ENCODE data around the gene MAP4K4. TPM values are rescaled to one million over a fixed set of nuclear protein-coding genes. Genes with fewer than 3 reads are reported as not detected.
"Not testable (repeated sequence)": the region's sequence is repeated elsewhere in the genome, so short reads cannot be mapped to it uniquely, and the experiment has no call there.

The MAP4K4 gene
- total and polyA plus RNA-seq, 2 experiments from 2014 or later: 59.1 to 84.4 TPM

DNA sequence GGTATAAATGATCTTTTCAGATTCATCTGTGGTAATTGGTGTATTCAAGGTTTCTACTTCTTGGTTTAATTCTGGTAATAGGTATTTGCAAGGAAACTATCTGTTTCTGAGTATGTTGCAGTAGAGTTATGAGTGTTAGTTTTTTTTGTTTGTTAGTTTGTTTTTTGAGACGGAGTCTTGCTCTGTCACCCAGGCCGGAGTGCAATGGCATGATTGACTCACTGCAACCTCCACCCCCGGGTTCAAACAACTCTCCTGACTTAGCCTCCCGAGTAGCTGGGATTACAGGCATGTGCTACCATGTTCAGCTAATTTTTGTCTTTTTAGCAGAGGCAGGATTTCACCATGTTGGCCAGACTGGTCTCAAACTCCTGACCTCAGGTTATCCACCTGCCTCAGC is 233.3 kb downstream of the MAP4K4 start:
- H4K20me1 ChIP-seq (ENCODE audit: insufficient read depth, poor library complexity, severe bottlenecking): no peaks in the 10 kb centered on the region
- H3K27me3 ChIP-seq: no peaks in the 10 kb centered on the region
- no peak overlapping the region for H2AFZ ChIP-seq
- H3K4me1 ChIP-seq (ENCODE audit: insufficient read depth): no peaks in the 10 kb centered on the region
- no peaks in the 10 kb centered on the region for H3K9me2 ChIP-seq (replicated peaks; ENCODE audit: insufficient read depth)
- WGBS (ENCODE audit: low lambda C conversion rate, missing lambda C conversion rate): 87% methylated on average over 4 of the region's 4 CpGs
- no peak overlapping the region for H3K27ac ChIP-seq
- H3K79me2 ChIP-seq: no peaks in the 10 kb centered on the region
- H3K9me3 ChIP-seq (ENCODE audit: low read depth): no peaks in the 10 kb centered on the region
- no peak for DNase-seq (ENCODE audit: low spot score)
- TF ChIP-seq EZH2 (IDR thresholded peaks at IDR 0.05; ENCODE audit: borderline replicate concordance) (no peak), EZH2phosphoT487 (IDR thresholded peaks at IDR 0.05; ENCODE audit: low read depth, severe bottlenecking, unreplicated experiment) (no peak)
- TF ChIP-seq, protein P1, sequence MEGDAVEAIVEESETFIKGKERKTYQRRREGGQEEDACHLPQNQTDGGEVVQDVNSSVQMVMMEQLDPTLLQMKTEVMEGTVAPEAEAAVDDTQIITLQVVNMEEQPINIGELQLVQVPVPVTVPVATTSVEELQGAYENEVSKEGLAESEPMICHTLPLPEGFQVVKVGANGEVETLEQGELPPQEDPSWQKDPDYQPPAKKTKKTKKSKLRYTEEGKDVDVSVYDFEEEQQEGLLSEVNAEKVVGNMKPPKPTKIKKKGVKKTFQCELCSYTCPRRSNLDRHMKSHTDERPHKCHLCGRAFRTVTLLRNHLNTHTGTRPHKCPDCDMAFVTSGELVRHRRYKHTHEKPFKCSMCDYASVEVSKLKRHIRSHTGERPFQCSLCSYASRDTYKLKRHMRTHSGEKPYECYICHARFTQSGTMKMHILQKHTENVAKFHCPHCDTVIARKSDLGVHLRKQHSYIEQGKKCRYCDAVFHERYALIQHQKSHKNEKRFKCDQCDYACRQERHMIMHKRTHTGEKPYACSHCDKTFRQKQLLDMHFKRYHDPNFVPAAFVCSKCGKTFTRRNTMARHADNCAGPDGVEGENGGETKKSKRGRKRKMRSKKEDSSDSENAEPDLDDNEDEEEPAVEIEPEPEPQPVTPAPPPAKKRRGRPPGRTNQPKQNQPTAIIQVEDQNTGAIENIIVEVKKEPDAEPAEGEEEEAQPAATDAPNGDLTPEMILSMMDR (IDR thresholded peaks at IDR 0.05; ENCODE audit: poor library complexity): no peak
- H3K4me3 ChIP-seq: no peak overlapping the region
- H3K36me3 ChIP-seq (replicated peaks; ENCODE audit: insufficient read depth, low read depth): no peaks in the 10 kb centered on the region
- H3K4me2 ChIP-seq: no peak overlapping the region

GRCh38 chr2:101931402-101931801 is 233.9 kb downstream of the MAP4K4 start:
- Histone ChIP-seq H4K20me1 (ENCODE audit: insufficient read depth, poor library complexity, severe bottlenecking) (no peaks in the 10 kb centered on the region), H3K4me2 (no peak overlapping the region), H3K27ac (no peak overlapping the region), H3K9me2 (replicated peaks; ENCODE audit: insufficient read depth) (no peaks in the 10 kb centered on the region), H3K27me3 (no peaks in the 10 kb centered on the region), H3K79me2 (no peaks in the 10 kb centered on the region), H3K9me3 (ENCODE audit: low read depth) (no peaks in the 10 kb centered on the region), H3K4me1 (ENCODE audit: insufficient read depth) (no peaks in the 10 kb centered on the region), H2AFZ (no peak overlapping the region), H3K4me3 (no peak overlapping the region), H3K36me3 (replicated peaks; ENCODE audit: insufficient read depth, low read depth) (no peaks in the 10 kb centered on the region)
- 52% methylated on average over 3 of the region's 3 CpGs for WGBS (ENCODE audit: low lambda C conversion rate, missing lambda C conversion rate)
- TF ChIP-seq EZH2phosphoT487 (IDR thresholded peaks at IDR 0.05; ENCODE audit: low read depth, severe bottlenecking, unreplicated experiment): no peak
- no peak for TF ChIP-seq EZH2 (IDR thresholded peaks at IDR 0.05; ENCODE audit: borderline replicate concordance)
- TF ChIP-seq, protein P1 (IDR thresholded peaks at IDR 0.05; ENCODE audit: poor library complexity): no peak
- DNase-seq (ENCODE audit: low spot score): no peak

DNA sequence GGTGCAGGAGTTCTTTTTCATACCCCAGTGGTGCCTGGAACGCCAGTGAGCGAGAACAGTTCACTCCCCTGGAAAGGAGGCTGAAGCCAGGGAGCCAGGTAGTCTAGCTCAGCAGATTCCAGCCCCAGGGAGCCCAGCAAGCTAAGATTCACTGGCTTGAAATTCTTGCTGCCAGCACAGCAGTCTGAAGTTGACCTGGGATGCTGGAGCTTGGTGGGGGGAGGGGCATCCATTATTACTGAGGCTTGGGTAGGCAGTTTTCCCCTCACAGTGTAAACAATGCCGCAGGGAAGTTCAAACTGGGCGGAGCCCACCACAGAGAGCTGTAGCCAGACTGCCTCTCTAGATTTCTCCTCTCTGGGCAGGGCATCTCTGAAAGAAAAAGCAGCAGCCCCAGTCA is 238.3 kb downstream of the MAP4K4 start:
- H3K27ac ChIP-seq; H3K79me2 ChIP-seq; H3K27me3 ChIP-seq; H3K9me2 ChIP-seq (replicated peaks; ENCODE audit: insufficient read depth); H2AFZ ChIP-seq; H3K4me3 ChIP-seq; H4K20me1 ChIP-seq (ENCODE audit: insufficient read depth, poor library complexity, severe bottlenecking); H3K36me3 ChIP-seq (replicated peaks; ENCODE audit: insufficient read depth, low read depth); H3K4me1 ChIP-seq (ENCODE audit: insufficient read depth); H3K9me3 ChIP-seq (ENCODE audit: low read depth); H3K4me2 ChIP-seq: not testable (repeated sequence)
- 39% methylated on average over 4 of the region's 4 CpGs for WGBS (ENCODE audit: low lambda C conversion rate, missing lambda C conversion rate)
- peak; percentile 48 for DNase-seq (ENCODE audit: low spot score)

- TF ChIP-seq EZH2 (IDR thresholded peaks at IDR 0.05; ENCODE audit: borderline replicate concordance) (no peak), EZH2phosphoT487 (IDR thresholded peaks at IDR 0.05; ENCODE audit: low read depth, severe bottlenecking, unreplicated experiment) (no peak)
- TF ChIP-seq, protein P1 (IDR thresholded peaks at IDR 0.05; ENCODE audit: poor library complexity): no peak
- Histone ChIP-seq H4K20me1 (ENCODE audit: insufficient read depth, poor library complexity, severe bottlenecking) (no peaks in the 10 kb centered on the region), H3K9me3 (ENCODE audit: low read depth) (no peaks in the 10 kb centered on the region), H3K4me1 (ENCODE audit: insufficient read depth) (no peaks in the 10 kb centered on the region), H3K4me2 (no peak overlapping the region), H3K79me2 (no peaks in the 10 kb centered on the region), H3K27ac (no peak overlapping the region), H3K4me3 (no peak overlapping the region), H3K9me2 (replicated peaks; ENCODE audit: insufficient read depth) (no peaks in the 10 kb centered on the region), H3K36me3 (replicated peaks; ENCODE audit: insufficient read depth, low read depth) (no peaks in the 10 kb centered on the region), H3K27me3 (no peaks in the 10 kb centered on the region), H2AFZ (no peak overlapping the region)
- DNase-seq (ENCODE audit: low spot score): no peak
- 62% methylated on average over 3 of the region's 3 CpGs for WGBS (ENCODE audit: low lambda C conversion rate, missing lambda C conversion rate)
Measured at GRCh38 chr2:101942851-101943250, 245.3 kb downstream of the MAP4K4 start.

Other genes with a start within 250 kb of the MAP4K4 start
- gene RFX8, start 222.6 kb upstream of the MAP4K4 start, total RNA-seq: not detected in 2 replicates
- 0.11 and 0.52 TPM in 2 replicates for gene RFX8, start 222.6 kb upstream of the MAP4K4 start, polyA plus RNA-seq